LNCAP (cell line): ENCODE results near the gene SLC25A21.

ENCODE experiments used
- CTCF ChIP-seq: fragments of 450-650 bp; IDR thresholded peaks from 2 replicates; pipeline ENCODE4 v1.5.1; 2017; ENCODE audit warnings: mild to moderate bottlenecking

The SLC25A21 gene

GRCh38 chr14:37194698-37195097 lies 22.3 kb upstream of the SLC25A21 start:
- TF ChIP-seq CTCF: no peak

GRCh38 chr14:37187294-37187693 lies 14.9 kb upstream of the SLC25A21 start:
- no peak for TF ChIP-seq CTCF

GRCh38 chr14:37186865-37187264 lies 14.5 kb upstream of the SLC25A21 start:
- TF ChIP-seq CTCF: no peak

- no peak for TF ChIP-seq CTCF
These were observed 13.3 kb upstream of the SLC25A21 start for GRCh38 chr14:37185670-37186069.

DNA sequence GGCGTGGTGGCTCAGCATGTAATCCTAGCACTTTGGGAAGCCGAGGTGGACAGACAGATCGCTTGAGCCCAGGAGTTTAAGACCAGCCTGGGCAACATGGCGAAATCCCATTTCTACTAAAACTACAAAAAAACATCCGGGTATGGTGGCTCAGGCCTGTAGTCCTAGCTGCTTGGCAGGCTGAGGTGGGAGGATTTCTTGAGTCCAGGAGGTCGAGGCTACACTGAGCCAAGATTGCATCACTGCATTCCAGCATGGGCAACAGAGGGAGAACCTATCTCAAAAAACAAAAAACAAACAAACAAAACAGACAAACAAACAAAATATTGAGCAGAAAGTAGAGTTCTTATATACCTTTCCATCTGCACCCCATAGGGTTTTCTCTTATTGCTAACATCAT lies 9.0 kb upstream of the SLC25A21 start:
- no peak for TF ChIP-seq CTCF

- TF ChIP-seq CTCF: no peak
These were observed 7.6 kb upstream of the SLC25A21 start for GRCh38 chr14:37179896-37180502.

DNA sequence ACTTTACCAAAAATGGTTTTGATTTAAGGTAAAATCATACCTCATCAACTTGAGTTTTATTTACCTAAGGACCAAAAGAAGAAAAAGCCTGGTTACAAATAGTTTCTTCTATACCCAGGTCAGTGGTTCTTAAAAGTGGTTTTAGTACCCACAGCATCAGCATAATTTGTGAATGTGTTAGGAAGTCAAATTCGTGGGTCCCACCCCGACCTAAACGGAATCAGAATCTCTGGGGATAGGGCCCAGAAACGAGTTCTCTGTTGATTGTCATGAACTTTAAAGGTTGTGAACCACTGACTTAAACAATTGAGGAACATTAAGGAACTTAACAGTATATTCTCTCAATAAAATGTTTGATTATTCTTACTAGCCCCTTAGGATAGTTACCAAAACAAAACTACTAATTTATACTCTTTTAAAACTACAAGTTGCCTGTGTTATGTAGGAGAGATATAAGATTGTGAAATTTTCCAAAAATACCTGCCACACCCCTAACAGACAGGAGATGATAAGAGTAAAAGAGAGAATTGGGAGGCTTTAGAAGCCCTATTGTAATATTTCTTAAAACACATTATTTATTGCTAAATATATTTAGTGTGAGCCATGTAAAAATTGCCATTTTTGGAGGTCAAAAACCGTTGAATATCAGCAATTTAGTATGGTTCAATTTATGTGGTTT lies 669 bp upstream of the SLC25A21 start:
- TF ChIP-seq CTCF: no peak

DNA sequence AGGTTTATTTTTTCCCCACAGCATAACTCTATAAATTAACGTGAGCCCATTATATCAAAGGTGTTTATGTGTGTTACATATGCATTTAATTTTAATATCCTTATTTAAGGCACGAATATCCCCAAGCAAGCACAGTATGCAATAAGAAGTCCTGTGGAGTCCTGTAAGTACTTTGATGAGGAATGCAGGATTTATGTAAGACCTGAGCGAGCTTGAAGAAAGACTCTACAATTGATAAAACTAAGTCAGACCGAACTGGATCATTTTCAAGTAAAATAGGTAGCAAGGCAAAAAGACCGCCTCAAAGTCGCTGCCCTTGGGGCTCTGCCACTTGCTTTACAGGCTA lies 755 bp downstream of the SLC25A21 start:
- TF ChIP-seq CTCF: no peak
